ENCODE data around the gene CD300H. TPM values are rescaled to one million over a fixed set of nuclear protein-coding genes. Genes with fewer than 3 reads are reported as not detected.
"Not testable (repeated sequence)": the region's sequence is repeated elsewhere in the genome, so short reads cannot be mapped to it uniquely, and the experiment has no call there.

Gene CD300H
- total RNA-seq, 1 experiment from 2014 or later: not detected

DNA sequence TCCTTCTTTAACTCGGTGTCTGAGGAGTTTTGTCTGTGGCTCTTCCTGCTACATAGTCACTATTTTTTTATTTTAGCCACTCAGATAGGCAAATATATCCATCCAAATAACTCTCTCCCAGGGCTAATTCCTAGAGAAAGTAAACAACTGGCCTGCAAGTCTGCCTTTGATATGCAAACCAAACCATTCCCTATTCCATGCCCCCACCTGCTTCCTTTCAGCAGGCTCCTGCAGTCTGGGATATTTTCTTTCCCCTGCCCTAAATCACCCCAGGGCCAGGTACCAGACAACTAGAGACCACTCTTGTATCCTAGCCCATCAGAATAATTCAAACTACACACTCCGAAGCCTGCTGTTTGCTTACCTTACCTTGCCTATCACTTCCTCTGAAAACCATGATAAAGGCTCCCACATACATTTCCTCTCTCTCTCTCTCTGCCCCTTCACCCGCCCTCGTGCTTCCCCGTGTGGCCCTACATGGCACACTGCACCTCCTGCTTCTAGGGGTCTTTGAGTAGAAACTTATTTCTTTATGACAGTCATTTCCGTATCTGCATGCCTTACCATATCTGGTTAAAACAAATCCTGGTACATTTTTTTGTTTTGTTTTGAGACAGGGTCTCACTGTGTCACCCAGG lies 8.3 kb downstream of the CD300H start:
- DNase-seq (ENCODE audit: low spot score): no peak
- in situ Hi-C loops (cut with HindIII; ENCODE audit: low sequenced_read_pairs): no loop called here

DNA sequence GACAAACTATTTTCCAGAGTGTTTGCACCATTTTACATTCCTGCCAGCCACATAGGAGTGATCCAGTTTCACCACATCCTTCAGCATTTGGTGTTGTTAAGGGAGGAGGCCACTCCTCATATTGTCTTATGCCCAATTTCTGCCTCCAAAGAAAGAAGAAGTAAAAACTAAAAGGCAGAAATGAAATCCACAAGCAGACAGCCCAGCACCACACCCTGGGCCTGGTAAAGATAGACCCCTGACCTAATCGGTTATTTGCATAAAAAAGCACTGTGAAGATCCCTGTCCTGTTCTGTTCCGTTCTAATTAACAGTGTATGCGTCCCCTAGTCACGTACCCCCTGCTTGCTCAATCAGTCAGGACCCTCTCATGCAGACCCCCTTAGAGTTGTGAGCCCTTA lies 8.9 kb downstream of the CD300H start:
- in situ Hi-C loops (cut with HindIII; ENCODE audit: low sequenced_read_pairs); DNase-seq (ENCODE audit: low spot score): not testable (repeated sequence)

DNA sequence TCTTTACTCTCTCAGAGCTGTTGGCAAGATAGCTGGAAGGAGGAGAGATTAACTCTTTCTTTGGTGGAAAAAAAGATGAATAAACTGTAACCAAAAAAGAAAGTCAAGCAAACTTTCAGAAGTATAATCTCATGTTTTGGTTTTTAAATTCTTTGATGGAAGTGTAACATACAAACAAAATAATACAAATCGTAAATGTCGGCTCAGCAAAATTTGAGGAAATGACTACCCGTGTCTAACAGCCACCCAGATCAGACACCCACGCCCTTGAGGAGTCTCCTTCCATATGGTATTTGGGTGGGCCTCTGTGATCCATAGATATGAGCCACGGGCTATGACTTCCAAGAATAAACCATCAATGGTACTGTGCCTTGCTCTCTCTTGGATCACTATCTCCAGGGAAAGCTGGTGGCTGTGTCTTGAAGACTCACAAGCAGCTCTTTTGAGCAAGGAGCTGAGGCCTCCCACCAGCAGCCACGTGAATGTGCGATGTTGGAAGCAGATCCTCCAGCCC lies 11.8 kb downstream of the CD300H start:
- in situ Hi-C loops (cut with HindIII; ENCODE audit: low sequenced_read_pairs): no loop called here
- no peak for DNase-seq (ENCODE audit: low spot score)

DNA sequence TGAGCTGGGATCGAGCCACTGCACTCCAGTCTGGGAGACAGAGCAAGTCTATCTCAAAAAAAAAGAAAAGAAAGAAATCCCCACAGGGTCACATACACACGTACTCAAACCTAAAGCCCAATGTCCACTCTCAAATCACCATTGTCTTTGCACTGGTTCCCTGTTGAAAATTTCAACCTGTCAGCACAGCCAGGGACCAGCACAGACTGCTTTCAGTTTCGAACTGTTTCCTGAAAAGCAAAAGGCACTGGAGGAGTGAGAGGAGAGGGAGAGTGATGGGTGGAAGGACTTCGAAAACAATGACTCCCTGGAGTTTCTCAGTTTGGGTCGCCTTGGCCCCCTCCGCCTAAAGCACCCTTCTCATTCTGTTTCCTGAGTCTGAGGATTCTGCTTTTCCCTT lies 12.4 kb downstream of the CD300H start:
- no peak for DNase-seq (ENCODE audit: low spot score)
- in situ Hi-C loops (cut with HindIII; ENCODE audit: low sequenced_read_pairs): no loop called here

DNA sequence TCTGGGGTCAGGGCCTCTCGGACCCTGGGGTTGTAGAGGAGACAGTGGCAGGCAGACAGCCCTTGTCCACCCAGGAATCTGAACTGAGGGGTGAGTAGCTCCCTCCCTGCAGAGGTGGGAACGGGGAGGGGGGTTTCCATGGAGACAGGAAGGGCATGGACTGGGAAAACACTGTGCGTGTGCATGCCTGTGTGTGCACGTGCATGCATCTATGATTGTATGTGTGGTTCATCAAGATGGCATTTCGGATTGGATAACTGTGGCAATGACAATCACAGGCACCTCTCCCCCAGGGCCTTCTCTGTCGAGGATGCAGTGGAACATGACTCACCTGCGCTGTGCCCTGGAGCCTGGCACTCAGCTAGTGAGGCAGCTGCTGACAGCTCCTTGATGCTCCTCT lies 15.3 kb downstream of the CD300H start:
- in situ Hi-C loops (cut with HindIII; ENCODE audit: low sequenced_read_pairs): no loop called here
- DNase-seq (ENCODE audit: low spot score): no peak

DNA sequence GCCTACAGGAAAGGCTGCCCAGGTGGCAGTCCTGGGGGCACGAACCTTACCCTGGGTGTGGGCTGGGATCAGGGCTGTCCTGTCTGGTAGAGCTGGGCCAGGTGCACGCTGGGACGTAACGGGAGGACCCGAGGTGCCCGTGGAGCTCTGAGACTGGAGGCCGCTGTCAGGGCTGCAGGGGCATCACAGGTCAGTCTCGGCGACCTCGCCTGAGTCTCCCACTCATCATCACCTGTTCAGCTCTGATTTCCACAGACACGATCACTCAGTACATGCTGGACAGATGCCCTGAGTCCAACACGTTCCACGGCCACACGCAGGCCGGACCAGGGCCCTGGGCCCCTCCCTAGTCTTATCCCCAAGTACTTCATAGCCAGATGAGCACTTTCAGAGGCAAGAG lies 16.7 kb downstream of the CD300H start:
- DNase-seq (ENCODE audit: low spot score): no peak
- in situ Hi-C loops (cut with HindIII; ENCODE audit: low sequenced_read_pairs): no loop called here

DNA sequence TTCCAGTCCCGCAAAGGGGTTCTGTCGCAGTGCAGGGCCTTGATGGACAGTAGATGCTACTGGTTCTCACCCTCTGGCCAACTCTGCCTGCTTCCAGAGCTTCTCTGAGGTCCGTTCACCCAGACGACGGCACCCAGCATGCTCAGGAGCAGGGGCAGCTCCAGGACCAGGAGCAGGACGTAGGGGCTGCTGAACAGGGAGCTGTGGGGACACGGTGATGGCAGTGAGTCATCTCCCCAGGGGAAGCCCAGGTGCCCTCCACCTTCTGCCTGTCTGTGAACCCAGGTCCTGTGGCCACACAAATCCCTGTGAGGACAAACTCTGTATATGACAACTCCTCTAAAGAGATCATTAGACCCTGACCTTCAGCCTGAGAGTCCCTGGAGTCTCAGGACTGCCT lies 18.0 kb downstream of the CD300H start:
- in situ Hi-C loops (cut with HindIII; ENCODE audit: low sequenced_read_pairs): no loop called here

DNA sequence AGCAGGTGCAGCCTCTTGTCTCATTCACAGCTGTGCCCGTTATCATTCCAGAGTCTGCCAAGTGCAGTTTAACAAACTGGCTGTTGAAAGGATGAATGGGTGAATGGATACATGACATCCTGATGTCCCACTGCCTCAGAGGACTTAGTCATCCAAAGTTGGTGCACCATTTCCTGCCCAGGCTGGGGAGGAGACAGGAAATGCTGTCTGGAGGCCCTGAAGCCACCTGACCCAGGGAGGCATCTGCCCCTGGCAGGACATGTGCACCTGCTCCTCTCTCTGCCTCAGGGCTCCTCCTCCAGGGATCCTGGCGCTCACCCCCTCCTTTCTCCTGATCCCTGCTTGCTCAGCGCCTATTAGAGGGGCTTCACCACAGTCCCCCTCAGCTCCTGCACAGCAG lies 19.6 kb downstream of the CD300H start:
- DNase-seq (ENCODE audit: low spot score): no peak
- in situ Hi-C loops (cut with HindIII; ENCODE audit: low sequenced_read_pairs): no loop called here

More for the DNA sequence above, 18.0 kb downstream of the CD300H start:
- no peak for DNase-seq (ENCODE audit: low spot score)

DNA sequence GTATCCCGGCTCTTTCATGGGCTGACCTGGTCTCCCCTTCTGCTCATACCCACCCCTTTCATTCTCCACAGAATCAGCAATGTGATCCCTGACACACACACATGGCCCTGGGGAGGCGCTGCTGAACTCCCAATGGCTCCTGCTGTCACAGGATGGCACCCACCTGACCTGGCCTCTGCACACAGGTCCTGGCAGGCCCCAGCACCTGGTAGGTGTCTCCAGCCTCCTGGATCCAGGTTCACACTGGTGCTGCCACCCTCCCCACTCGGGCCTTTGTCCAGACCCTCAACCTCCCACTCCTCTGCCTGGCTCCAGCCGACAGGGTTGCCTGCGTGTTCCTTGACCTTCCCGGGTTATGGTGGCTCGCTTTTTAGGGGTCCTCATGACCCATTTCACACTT lies 20.0 kb downstream of the CD300H start:
- in situ Hi-C loops (cut with HindIII; ENCODE audit: low sequenced_read_pairs): no loop called here
- no peak for DNase-seq (ENCODE audit: low spot score)

DNA sequence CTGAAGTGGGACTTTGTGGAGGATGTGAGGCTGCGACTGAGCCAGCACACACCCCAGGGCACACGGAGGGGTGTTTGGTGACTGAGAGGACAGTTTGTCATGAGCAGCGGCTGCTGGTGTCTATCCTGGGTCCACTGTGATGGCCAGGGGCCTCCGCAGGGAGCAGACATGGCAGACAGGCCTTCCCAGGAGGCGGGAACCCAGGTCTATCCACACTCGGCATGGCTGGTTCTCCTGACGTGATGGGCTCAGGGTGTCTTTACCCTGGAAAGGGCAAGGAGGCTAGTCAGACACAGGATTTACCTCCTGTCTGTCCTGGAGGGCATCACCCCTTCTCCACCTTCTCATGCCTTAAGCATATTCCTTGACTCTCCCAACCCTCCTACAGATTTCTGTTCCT lies 20.7 kb downstream of the CD300H start:
- no peak for DNase-seq (ENCODE audit: low spot score)
- in situ Hi-C loops (cut with HindIII; ENCODE audit: low sequenced_read_pairs): no loop called here

DNA sequence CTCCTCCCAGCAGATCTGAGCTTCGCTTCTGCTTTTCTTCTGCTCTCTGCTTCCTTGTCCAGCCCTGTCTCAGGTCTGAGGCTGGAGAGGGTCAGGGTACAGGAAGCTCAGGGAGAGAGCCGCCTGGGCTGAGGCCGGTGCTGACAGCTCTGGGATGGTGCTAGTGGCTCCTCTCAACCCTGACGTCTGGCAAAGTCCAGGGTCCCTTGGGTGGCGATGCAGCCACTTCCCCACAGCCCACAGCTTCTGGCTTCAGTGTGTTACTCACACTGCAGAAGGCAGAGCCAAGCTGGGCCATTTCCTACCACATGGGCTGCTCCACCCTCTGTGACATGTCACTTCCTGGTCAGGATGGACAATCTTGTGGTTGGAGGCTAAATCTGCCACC lies 21.5 kb downstream of the CD300H start, which contains the start of gene CD300C:
TSS of gene CD300C (minus strand) at position 273 of the 388 bp plus-strand sequence. CDS start 333 bp downstream, outside the sequence.
- in situ Hi-C loops (cut with HindIII; ENCODE audit: low sequenced_read_pairs): no loop called here
- DNase-seq (ENCODE audit: low spot score): no peak

DNA sequence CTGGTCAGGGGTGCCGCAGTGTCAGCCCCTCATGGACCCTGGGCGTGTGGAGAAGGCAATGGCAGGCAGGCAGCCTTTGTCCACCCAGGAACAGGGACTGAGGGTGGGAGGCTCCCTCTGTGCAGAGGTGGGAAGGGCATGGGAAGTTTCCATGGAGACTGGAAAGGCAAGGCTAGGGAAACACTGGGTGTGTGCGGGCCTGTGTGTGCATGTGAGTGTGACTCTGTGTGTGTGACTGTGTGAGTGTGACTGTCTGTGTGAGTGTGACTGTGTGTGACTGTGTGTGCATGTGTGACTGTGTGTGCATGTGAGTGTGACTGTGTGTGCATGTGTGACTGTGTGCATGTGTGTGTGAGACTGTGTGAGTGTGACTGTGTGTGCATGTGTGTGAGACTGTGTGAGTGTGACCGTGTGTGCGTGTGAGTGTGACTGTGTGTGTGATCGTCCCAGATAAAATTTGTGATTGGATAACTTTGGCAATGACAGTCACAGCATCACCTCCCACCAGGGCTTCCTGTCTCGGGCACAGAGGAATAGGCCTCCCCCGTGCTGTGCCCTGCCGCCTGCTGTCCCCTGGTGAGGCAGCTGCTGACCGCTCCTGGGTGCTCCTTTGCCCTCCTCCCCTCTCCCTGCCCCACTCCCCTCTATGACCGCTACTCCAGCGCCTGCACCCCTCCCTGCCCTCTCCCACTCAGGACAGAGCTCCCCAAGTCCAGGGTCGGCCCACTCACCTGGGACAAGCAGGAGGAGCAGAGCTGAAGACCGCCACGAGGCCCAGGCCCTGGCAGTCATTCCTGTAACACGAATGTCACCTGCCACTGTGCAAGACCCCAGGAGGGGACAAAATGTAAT lies 22.1 kb downstream of the CD300H start:
- in situ Hi-C loops (cut with HindIII; ENCODE audit: low sequenced_read_pairs): no loop called here
- no peak for DNase-seq (ENCODE audit: low spot score)

DNA sequence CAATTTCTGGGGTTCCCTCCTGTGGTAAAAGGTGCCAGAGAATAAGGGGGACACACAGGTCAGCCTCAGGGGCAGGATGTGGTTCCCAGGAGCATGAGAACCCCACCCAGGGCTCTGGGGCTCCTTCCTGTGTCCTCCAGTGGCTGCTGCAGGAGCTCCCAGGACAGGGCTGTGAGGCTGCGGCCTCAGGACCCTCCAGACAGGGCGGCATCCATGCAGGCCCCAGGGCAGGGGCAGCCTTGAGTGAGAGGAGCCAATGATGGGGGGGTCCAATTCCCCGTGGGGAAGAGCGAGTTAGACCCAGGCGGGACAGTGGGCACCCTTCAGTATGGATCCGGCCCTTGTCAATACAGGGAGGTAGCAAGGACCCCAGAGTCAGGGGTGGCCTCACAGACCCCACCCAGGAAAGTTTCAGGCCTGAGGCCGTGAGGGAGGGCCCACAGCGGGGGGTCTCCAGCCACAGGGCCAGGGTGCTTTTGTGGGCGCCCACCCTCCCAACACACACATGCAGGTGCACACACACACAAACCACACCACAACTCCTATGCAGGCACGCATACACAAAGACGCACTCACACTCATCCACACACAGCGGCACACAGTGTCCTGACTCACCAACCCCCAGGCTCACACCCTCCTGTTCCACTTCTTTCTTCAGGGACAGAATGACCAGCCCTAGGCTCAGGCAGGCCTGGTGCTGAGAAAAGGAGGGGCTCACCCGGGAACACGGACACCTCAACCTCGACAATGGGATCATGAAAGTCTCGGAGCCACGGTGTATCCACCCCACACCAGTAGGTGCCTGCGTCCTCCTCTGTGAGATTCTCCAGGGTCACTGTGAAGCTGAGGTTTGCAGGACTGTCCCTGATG lies 23.2 kb downstream of the CD300H start:
- in situ Hi-C loops (cut with HindIII; ENCODE audit: low sequenced_read_pairs): no loop called here
- no peak for DNase-seq (ENCODE audit: low spot score)

DNA sequence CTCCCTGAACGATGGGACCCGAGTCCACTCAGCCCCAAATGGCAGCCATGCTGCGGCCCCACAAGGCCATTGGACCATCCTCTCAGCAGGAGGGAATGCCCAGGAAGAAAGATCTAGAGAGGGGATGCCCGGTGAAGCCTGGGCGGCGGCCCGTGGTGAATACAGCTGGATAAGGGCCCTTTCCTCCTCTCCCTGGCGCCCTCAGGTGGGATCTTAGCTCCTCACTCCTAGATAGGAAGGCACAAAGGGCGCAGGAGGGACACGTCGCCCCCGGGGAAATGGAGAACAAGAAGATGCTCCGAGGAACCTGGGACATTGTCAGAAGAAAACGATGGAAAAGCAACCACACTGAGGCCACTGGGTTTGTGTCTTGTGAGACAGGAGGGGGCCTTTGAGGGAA lies 23.9 kb downstream of the CD300H start:
- in situ Hi-C loops (cut with HindIII; ENCODE audit: low sequenced_read_pairs): no loop called here
- no peak for DNase-seq (ENCODE audit: low spot score)

DNA sequence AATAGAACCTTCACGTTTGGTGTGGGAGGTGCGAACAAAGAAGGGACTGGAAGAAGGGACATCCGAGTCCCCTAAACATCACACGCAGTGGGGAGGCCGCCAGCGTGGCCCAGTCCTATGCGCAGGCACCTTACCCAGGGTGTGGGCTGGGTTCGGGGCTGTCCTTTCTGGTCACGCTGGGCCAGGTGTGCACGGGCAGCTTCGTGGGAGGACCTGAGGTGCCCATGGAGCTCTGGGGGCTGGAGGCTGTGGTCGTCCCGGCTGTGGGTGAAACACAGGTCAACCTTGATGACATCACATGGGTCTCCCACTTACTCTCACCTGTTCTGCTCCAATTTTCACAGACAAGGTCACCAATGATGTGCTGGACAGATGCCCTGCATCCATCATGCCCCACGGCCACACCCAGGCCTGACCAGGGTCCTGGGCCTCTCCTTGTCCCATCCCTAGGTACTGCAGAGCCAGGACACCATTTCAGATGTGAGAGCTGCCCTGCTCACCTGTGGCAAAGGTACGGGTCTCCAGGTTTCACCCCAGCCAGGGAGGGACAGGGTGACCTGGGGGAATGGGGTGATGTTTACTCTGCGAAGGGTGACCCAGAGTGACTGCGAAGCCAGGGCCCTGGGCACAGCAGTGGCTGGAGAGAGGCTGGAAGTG lies 24.5 kb downstream of the CD300H start:
- no peak for DNase-seq (ENCODE audit: low spot score)
- in situ Hi-C loops (cut with HindIII; ENCODE audit: low sequenced_read_pairs): no loop called here

DNA sequence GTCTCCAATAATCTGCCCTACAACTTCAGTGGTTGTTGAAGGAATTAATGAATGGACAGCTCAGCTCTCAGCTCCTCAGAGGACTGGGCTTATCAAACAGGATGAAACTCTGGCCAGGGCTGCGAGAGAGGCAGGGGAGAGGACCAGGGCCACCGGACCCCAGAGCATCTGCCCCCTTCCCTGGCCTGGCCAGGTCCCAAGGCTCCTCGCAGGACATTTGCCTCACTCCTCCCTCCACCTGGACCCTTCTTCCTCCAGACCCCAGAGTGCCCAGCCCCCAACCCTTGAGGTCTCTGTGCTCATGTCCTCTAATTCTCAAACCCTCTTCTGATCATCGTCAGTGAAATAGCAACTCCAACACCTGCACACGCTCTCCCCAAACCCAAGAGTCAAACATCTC lies 25.1 kb downstream of the CD300H start:
- no peak for DNase-seq (ENCODE audit: low spot score)
- in situ Hi-C loops (cut with HindIII; ENCODE audit: low sequenced_read_pairs): no loop called here

DNA sequence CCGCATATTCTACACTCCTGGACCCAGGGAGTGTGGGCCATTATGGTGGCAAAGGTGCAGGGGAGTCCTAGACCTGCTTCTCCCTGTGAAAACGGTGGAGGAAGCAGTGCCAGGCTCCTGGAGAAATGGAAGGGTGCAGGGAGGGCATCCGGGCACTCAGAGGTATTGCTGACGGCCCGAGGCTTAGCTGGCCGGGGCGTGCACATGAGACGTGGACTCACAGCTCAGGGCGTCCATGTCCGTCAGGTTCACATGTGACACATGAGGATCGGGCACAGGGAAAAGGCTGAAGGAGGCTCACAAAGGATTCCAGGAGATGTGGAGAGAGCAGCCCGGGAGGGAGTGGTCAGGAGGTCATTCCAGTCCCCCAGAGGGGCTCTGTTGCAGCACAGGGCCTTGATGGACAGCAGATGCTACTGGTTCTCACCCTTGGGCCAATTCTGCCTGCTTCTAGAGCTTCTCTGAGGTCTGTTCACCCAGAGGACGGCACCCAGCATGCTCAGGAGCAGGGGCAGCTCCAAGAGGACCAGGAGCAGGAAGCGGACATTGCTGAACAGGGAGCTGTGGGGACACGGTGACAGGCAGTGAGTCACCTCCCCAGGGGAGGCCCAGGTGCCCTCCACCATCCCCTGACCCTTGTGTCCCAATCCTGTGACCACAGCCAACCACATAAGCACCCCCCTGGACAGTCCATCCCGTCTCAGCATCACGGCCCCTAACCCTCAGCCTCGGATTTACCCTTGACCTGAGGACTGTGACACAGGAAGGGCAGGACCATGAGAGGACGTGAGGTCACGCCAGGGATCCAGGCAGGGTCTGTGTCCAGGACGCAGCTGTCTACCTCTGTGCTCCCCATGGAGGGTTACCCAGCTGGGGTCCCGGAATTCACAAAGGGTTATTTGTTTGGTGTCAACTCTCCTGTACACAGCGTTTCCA lies 25.9 kb downstream of the CD300H start:
- in situ Hi-C loops (cut with HindIII; ENCODE audit: low sequenced_read_pairs): no loop called here
- no peak for DNase-seq (ENCODE audit: low spot score)

DNA sequence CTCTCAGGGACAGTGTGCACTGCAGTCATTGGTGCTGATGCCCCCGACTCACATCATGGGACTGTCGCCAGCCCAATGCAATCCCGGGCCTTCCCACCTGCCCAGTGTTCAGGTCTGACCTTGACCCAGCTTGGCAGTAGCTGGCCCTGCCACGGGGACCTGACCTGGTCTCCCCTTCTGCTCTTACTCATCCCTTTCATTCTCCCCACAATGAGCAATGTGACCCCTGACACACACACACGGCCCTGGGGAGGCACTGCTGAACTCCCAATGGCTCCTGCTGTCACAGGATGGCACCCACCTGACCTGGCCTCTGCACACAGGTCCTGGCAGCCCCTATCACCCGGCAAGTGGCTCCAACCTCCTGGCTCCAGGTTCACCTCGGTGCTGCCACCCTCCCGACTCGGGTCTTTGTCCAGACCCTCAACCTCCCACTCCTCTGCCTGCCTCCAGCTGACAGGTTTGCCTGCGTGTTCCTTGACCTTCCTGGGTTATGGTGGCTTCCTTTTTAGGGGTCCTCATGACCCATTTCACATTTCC lies 28.0 kb downstream of the CD300H start:
- no peak for DNase-seq (ENCODE audit: low spot score)
- in situ Hi-C loops (cut with HindIII; ENCODE audit: low sequenced_read_pairs): no loop called here

Measured in G401 (cell line).